GM04504 (cell line): ENCODE results near the gene MID1IP1.

Experiments used
- DNase-seq: peaks from one replicate; pipeline ENCODE4 v3.0.0-alpha.2; 2012; ENCODE audit warnings: low read depth

Gene MID1IP1

DNA sequence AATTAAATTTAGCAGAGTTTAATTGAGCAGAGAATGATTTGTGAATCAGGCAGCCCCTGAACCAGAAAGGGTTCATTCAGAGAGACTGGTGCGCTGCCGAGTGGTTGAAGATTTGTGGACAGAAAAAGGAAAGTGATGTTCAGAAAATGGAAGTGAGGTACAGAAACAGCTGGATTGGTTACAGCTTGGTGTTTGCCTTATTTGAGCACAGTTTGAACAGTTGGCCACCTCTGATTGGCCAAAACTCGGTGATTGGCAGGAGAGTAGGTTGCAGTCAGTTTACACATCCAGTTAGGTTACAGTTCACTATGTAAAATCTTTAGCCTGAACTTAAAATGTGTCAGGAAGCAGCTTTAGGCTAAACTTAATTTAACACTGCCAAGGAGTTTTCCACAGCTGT lies 14.9 kb downstream of the MID1IP1 start:
- DNase-seq = no peak

DNA sequence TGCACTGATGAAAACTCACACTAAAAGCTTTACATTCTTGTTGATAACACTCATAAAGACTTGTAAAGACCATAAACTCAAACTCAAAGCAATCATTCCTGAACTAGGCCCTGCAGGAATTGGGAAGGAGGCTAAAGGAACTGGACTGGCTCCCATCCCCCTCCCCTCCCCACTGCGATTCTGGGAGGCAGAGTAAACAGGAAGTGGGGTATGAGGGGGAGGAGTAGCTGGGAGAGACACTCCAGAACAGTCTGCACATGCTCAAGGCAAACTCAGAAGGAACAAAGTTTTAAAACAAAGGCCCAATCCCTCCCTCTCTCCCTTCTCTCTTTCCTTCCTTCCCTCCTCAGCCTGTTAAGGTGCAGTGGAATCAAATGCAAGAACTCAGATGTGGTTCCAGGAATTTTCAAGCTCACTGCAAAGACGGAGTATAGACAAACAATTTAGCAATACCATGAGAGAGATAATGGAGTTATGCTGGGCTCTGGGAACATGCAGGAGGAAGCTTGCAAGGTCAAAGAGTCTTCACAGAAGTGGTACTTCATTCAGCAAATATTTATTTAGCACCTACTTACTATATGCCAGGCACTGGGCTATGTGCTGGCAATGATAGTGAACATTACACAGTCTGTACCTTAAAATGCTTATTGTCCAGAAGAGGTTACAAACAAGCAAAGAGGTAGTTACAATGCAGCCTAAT lies 15.9 kb downstream of the MID1IP1 start:
- DNase-seq = no peak

DNA sequence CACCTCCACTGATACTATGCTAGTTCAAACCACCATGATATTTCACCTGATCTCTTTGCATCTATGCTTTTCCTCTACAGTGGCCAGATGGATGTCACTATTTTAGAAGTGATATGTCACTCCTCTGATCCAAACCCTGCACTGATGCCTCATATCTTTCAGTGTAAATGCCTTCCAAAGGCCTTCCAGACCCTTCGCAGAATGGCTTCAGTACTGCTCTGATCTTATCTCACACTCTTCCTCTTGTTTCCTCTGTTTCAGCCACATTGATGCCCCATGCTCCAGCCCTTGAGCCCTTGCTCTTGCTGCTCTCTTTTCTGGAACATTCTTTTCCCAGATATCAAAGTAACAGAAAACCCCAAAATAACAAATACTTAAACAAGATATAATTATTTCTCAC lies 17.9 kb downstream of the MID1IP1 start:
- DNase-seq = no peak

DNA sequence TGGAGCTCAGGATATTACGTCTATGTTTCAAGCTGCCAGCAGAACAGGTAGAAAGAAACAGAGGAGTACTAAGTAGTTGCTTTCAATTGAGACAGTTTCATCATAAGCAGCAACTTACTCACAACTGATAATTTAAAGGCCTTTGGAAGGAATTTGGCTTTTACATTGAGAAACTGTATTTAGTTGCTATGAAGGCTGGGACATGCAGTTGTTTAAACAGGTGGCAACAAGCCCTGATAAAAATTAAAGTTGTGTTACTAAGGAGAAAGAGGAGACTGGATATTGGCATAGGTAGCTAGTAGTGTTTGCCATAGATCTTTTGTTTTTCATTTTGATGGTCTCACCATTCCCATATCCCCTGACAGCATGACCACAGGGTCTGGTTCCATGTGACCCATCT lies 18.4 kb downstream of the MID1IP1 start:
- no peak for DNase-seq

DNA sequence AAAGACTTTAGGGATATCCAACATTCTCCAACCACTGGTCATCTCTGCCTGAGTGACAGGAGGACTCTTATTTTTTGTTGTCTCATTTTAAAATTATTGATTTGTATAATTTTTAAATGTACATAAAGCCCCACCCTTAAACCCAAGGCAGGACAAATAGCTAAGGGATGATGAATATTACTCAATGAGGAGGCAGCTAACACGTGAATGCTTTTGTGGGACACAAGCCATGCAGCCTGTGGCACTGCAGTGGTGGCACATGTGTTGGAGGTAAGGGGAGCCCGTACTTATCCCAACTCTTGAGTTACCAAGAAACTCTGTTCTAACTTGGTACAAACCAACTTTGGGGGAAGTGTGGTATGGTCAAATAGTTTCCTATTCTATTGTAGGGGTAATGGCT lies 19.5 kb downstream of the MID1IP1 start:
- no peak for DNase-seq

DNA sequence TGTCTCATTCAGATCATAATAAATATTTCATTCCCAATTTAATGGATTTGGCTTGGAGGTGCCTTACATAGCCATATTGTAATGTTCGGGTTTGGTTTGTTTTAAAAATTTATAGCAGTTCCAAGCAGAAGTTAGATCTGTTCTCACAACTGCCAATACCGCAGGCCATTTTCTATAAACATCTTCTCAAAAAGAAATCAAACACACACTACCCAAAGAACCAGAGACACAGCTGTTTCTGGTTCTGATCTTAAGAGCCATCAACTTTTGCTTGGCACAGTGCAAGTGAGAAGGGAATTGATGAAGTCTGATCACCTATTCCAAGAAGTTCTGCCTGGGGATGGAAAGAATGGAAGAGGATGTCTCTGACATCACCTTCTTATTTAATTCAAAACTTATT lies 22.9 kb downstream of the MID1IP1 start:
- DNase-seq = no peak

DNA sequence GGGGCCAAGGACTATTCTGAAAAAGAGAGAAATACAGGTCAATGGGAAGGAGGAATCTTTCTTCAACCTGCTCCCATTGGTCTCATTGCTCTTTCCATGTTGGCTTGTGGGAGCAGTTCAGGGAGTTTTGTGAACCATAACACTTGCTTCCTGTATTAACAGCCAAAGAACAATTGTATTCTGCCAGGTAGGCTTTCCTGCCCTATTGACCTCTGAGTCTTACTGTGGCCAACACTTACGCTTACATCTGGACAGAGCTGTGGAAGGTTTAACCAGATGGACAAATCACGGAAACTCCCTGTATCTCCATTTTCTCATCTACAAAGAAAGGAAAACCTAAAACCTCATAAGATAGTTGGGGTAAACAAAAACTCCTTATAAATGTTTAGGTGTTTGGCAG lies 30.7 kb downstream of the MID1IP1 start:
- no peak for DNase-seq

DNA sequence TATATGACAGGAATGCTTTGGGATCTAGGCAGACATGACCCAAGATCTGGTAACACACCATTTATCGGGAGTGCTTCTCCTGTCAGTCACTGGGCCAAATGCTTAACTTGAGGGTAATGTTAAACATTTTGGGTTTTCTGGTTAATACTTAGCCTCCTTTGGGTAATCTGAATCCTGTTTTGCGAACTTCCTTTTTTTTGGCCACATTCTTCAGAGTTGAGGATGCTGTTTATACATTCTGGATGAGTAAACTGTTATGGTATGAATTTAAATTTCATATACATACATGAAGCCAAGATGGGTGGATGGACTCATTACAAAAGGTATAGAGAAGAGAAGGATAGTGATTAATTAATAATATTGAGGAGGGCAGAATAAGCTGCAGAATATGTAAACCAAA lies 36.1 kb downstream of the MID1IP1 start:
- no peak for DNase-seq

DNA sequence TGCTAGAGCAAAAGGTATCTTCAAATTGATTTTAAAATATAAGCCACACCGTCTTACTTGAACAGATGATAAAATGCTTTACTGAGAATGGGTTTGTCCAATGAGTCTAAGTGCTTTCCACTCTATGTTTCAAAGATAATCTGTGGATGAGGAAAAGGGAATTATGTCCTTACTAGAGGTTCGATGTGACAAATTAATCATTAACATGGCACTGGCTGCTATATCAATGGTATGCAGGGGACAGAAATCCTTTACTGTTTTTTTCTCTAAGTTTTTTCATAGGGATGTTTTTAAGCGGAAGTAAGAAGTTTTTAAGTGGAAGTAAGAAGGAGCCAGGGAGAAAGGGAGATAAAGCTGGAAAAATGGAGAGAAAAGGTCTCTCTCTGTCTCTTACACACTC lies 38.0 kb downstream of the MID1IP1 start:
- DNase-seq = no peak

DNA sequence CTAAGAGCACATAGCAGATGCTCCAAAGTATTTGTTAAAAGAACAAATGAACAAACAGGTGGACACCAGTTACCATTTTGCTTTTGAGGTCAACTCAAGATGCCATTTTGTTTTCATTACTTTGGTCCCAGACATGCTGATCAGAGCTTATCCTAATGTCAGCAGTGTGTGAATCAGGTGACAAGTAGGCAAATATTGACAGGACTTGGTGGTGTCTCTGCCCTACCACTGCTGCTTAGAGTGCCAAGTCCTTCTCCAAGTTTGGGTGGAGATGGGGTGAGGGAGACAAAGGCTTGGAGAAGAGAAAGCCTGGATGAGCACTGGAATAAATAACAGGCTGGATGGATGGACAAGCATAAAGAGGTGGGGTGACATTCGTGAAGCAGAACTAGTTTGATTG lies 38.7 kb downstream of the MID1IP1 start:
- DNase-seq = no peak

DNA sequence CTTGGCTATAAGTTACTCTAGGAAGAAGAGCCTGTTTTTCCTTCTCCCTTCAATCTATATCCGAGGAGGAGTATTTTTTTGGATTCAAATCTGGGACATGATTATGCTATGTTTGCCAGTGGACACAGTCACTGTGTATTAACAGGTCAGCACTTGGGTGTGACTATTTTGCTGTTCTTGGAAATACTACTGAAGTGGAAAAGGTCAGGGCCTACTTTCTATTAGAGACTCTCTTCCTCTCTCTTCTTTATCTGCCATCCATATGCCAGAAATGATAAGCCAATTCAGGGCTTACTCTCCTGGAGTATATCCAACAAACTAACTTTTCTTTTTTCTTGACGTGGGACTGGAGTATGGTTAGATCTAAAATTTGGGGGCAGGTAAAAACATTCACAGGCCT lies 40.5 kb downstream of the MID1IP1 start:
- DNase-seq = no peak

DNA sequence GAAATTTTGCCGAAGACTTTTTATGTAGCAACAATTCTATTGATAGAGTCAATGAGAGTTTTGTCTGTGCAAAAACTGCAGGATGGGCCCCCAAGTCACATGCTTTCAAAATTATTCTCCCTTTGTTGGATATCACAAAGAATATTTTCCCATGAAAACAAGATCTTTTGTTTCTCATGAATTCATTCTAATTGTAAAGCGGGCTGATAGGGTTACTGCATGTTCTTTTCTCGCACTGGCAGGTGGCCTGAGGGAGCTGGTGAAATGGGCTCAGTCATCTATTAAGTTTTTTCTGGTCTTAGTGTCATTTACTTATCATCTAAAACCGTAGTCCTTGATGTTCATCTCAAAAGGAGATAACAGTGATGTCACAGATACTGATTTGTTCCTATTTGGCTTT lies 44.2 kb downstream of the MID1IP1 start:
- DNase-seq = no peak

DNA sequence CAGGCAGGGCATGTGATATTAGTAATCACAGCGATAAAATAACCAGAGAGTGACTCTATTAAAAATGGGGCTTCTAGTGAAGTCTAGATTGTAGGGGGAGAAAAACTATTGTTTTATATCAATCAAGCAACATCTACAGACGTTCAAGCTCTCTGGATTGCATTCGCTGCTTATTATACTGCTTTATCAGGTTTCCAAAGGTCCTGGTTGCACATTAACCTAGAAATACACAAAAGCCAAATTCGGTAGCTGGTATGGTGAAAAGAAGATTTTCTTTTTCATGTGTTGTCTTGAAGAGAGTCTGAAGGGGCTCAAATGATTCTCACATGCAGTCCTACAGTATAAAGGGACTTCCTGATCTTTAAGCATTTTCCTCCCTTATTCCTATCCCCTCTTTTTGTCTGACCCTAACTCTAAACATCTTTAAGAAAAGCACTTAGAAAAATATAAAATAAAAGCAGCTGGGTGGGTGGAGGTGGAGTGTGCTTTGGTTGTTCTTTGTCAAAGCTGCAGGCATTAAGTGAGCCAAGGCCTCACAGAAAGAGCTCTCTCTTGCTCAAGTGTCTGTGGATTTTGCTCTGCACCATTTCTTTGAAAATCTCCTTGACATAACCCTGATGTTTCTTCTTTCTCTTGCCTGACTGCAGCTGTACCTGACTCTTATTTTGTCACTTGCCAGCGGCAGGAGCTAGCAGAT lies 46.1 kb downstream of the MID1IP1 start:
- DNase-seq = no peak

DNA sequence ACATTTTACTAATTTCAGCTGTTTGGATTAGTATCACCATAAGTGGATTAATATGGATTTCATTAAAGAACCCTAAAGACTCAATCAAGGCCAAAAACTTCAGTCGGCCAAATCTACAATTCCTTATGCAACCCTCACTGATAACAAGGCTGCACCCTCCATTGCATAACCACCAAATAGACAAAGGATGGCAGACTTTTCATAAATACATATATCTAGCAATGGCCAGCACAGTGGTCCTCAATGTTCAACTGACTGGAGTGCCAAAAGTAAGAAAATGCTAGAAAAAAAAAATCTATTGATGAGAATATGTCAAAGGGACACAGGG lies 46.6 kb downstream of the MID1IP1 start:
- no peak for DNase-seq

DNA sequence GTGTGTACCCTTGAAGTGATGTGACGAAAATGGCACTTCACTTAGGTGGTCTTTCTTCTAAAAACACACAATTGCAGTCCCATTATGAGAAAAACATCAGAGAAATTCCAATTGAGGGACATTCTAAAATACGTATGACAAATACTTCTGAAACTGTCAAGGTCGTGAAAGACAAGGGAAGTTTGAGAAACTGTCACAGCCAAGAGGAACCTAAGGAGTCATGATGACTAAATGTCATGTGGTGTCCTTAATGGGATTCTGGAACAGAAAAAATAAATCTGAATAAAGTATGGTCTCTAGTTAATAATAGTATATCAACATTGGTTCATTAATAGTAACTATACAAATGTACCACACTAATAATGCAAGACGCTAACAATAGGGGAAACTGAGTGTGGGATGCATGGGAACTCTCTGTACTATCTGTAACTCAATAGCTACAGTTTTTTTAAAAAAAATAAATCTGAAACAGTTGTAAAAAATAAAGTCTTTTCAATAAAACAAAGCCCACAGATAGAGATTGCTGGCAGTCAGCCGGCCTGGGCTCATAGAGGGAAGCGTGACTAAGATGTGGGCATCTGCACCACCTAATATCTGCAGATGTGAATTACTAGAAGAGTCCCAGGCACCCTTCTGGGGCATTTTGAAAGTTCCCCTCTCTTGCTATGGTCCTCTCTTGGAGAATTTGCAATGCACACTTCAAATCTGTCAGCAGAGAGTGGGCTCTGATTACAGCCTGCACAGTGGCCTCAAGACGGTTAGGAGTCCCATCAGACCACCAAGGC lies 47.6 kb downstream of the MID1IP1 start:
- DNase-seq = no peak

DNA sequence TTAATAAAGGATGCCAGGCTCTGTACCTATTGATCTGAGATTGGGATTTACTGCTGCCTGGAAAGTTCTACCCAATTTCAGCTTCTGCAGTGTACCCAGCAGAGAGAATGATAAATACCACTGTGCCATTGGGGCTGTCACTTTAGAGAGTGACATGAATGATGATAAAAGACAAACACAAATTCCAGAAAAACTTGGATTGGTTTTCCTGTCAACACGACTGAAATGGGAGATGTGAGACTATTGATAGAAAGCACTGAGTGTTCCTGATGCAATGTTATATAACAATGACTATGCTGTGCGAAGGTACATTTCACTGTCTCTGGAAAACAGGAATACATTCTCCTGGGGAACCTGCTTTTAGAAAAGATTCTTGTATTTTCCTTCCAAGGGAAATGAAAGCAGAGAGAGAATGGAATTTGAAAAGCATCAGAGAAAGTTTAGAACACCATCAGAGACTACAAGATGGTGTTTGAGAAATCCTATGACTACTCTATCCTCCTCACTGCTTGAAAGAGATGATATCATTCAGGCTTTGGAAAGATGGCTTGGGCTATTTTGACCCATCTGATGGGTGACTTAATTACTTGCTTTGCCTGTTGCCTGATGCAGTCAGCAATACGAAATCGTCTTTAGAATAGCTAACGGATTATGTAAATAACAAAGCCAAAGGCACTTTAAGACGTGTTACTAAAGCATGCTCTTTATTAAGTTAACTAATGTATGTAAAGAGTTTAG lies 49.7 kb downstream of the MID1IP1 start:
- DNase-seq = no peak

DNA sequence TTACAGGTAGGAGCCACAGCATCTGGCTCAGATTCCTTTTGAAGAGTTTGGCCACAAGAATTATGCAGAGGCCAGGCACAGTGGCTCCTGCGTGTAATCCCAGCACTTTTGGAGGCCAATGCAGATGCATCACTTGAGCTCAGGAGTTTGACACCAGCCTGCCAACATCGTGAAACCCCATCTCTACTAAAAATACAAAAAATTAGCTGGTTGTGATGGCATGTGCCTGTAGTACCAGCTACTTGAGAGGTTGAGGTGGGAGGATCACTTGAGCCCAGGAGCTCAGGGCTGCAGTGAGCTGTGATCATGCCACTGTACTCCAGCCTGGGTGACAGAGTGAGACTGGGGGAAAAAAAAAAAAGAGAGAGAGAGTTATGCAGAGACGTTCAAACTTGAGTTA lies 53.0 kb downstream of the MID1IP1 start:
- DNase-seq = no peak
